Body of pancreas (tissue), 4 donors: ENCODE data around the gene MAPK6. TPM values are rescaled to one million over a fixed set of nuclear protein-coding genes. Genes with fewer than 3 reads are reported as not detected.

Source experiments
- ATAC-seq: fragments of 150-250 bp; one replicate; pipeline ENCODE4 v1.9.1; 2016
- DNase-seq, 4 donors: peaks; one replicate each; pipeline ENCODE4 v3.0.0-alpha.2; 2019
- H3K27ac ChIP-seq, 4 donors: fragments of 200-600 bp; sonication (generic); 1 replicate in 3 of 4; 2 replicates in 1 of 4; pipeline versions ENCODE4 v1.5.1 to v1.6.1; 2016 to 2019; ENCODE audit warnings: mild to moderate bottlenecking in 1 of 4, mixed read lengths in 1 of 4, moderate library complexity in 1 of 4
- H3K27me3 ChIP-seq, 2 donors: fragments of 200-600 bp; sonication (generic); one replicate each; pipeline ENCODE4 v1.6.0; 2016; ENCODE audit warnings: mild to moderate bottlenecking in 1 of 2
- H3K36me3 ChIP-seq, 2 donors: fragments of 200-600 bp; sonication (generic); replicated peaks in 1 of 2; 2 replicates each; pipeline ENCODE4 v1.5.1; 2016; ENCODE audit warnings: low read depth in 2 of 2; ENCODE audit not compliant: insufficient read depth in 1 of 2
- H3K4me1 ChIP-seq: fragments of 200-600 bp; sonication (generic); one replicate; pipeline ENCODE4 v1.6.0; 2016
- H3K4me3 ChIP-seq, 2 donors: fragments of 200-600 bp; sonication (generic); 1 replicate in 1 of 2; 2 replicates in 1 of 2; pipeline ENCODE4 v1.5.1; 2016 to 2019
- H3K9me3 ChIP-seq, 3 donors: fragments of 200-600 bp; sonication (generic); 1 replicate in 2 of 3; 2 replicates in 1 of 3; pipeline ENCODE4 v1.5.1; 2016
- POLR2A ChIP-seq, 3 donors: fragments of 450-650 bp; IDR thresholded peaks; one replicate each; pipeline ENCODE4 v1.6.1; 2016; ENCODE audit warnings: antibody characterized with exemption in 3 of 3, mild to moderate bottlenecking in 2 of 3
- WGBS, 2 donors: methylation state at CpG; one replicate each; pipeline ENCODE4 v1.1.5; 2017; 5-methylcytosine and 5-hydroxymethylcytosine counted together
- intact Hi-C: fragments of 100-400 bp; cut with DNase I; formaldehyde crosslinking; loops from one replicate; pipeline ENCODE4 v1.15.1; 2023
- total RNA-seq, 2 donors: library from RNA; depleted of rRNA; stranded (reverse); fragments of >200 nt; gene quantifications; one replicate each; pipeline ENCODE4 v1.1.0, GENCODE V29; 2016
- TF ChIP-seq, protein P1 (sequence below), 7 experiments: fragments of 450-650 bp in 4 of 7; fragments of 200-600 bp in 3 of 7; sonication (generic) in 3 of 7; IDR thresholded peaks; one replicate each; pipeline ENCODE4 v1.5.1; 2016 to 2019; ENCODE audit warnings: antibody characterized with exemption in 7 of 7

Gene MAPK6
- total RNA-seq, 2 donors from 2014 or later: 7.3 to 25.4 TPM

- TF ChIP-seq, protein P1, sequence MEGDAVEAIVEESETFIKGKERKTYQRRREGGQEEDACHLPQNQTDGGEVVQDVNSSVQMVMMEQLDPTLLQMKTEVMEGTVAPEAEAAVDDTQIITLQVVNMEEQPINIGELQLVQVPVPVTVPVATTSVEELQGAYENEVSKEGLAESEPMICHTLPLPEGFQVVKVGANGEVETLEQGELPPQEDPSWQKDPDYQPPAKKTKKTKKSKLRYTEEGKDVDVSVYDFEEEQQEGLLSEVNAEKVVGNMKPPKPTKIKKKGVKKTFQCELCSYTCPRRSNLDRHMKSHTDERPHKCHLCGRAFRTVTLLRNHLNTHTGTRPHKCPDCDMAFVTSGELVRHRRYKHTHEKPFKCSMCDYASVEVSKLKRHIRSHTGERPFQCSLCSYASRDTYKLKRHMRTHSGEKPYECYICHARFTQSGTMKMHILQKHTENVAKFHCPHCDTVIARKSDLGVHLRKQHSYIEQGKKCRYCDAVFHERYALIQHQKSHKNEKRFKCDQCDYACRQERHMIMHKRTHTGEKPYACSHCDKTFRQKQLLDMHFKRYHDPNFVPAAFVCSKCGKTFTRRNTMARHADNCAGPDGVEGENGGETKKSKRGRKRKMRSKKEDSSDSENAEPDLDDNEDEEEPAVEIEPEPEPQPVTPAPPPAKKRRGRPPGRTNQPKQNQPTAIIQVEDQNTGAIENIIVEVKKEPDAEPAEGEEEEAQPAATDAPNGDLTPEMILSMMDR (IDR thresholded peaks at IDR 0.05): peak; percentile 17 to 63 (median 34)
- peak; percentile 48 to 92 (median 87) for TF ChIP-seq POLR2A (IDR thresholded peaks at IDR 0.05)
- peak; percentile 90 to 97 (median 94) for DNase-seq
- intact Hi-C loops: no loop called here
- WGBS, 2 donors: 0% methylated on average over 14 to 57 of the region's 58 CpGs
- peak; percentile 99 for ATAC-seq
- Histone ChIP-seq H3K4me1 (peaks cover 13% of the 10 kb centered on the region), H3K36me3 (no peaks in the 10 kb centered on the region), H3K27ac (peak within 1 kb of the TSS; percentile 85 to 88 (median 86)), H3K9me3 (no peaks in the 10 kb centered on the region), H3K4me3 (peak within 1 kb of the TSS; percentile 66 to 84), H3K27me3 (no peaks in the 10 kb centered on the region)
Measured at GRCh38 chr15:51971375-51972133, 47.5 kb upstream of the MAPK6 start, which contains the start of gene LEO1. TSS of gene LEO1 (minus strand) at chr15:51971778. CDS start at chr15:51971745, 33 bp downstream.

DNA sequence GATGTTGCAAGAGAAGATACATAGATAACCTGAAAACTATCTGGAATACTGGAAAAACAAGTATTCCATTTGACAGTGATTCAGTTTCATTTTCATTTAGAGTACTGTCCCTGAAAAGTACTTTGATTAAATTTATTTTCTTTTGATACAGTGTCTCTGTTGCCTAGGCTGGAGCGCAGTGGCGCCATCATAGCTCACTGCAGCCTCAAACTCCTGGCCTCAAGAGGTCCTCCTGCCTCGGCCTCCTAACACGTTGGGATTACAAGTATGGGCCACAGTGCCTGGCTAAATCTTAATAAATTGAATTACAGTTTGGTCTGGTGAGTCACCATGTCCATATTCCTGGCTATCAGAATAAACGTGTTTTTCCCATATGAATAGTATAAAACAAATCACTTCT lies 45.8 kb upstream of the MAPK6 start:
- Histone ChIP-seq H3K27me3 (no peaks in the 10 kb centered on the region), H3K36me3 (no peaks in the 10 kb centered on the region), H3K9me3 (no peaks in the 10 kb centered on the region), H3K27ac (no peak overlapping the region), H3K4me1 (peaks cover 13% of the 10 kb centered on the region), H3K4me3 (no peak overlapping the region)
- TF ChIP-seq POLR2A (IDR thresholded peaks at IDR 0.05): no peak
- TF ChIP-seq, protein P1 (IDR thresholded peaks at IDR 0.05): no peak
- DNase-seq: no peak
- intact Hi-C loops: no loop called here
- no peak for ATAC-seq
- 67 to 85% methylated on average over 5 of the region's 5 CpGs for WGBS, 2 donors

DNA sequence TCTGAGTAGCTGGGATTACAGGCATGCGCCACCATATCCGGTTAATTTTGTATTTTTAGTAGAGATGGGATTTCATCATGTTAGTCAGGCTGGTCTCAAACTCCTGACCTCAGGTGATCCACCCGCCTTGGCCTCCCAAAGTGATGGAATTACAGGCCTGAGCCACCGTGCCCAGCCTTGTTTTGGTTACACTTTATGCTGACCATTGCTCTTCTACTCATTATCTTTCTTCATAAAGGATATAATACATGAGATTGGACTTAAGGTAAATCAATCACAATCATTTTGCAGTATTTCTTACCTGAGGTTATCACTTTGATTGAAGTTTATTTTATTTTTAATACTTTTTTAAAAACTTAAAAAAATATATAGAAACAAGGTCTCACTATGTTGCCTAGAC lies 45.2 kb upstream of the MAPK6 start:
- H3K4me1 ChIP-seq: peaks cover 13% of the 10 kb centered on the region
- no peaks in the 10 kb centered on the region for H3K27me3 ChIP-seq
- H3K4me3 ChIP-seq: no peak overlapping the region
- DNase-seq (no peak), ATAC-seq (no peak)
- no peaks in the 10 kb centered on the region for H3K36me3 ChIP-seq
- WGBS, 2 donors: 94% methylated on average over 4 of the region's 4 CpGs
- no peak for TF ChIP-seq POLR2A (IDR thresholded peaks at IDR 0.05)
- TF ChIP-seq, protein P1 (IDR thresholded peaks at IDR 0.05): no peak
- intact Hi-C loops: no loop called here
- no peak overlapping the region for H3K27ac ChIP-seq
- H3K9me3 ChIP-seq: no peaks in the 10 kb centered on the region

- Histone ChIP-seq H3K27ac (peak overlapping the region in 2 of 4 donors; percentile 8 to 22), H3K4me3 (no peak overlapping the region), H3K9me3 (no peaks in the 10 kb centered on the region), H3K36me3 (no peaks in the 10 kb centered on the region), H3K27me3 (no peaks in the 10 kb centered on the region), H3K4me1 (peaks cover 11% of the 10 kb centered on the region)
- DNase-seq (peak in 2 of 4 donors; percentile 11 to 16), ATAC-seq (peak; percentile 53)
- intact Hi-C loops: no loop called here
- 16 to 24% methylated on average over 7 of the region's 7 CpGs for WGBS, 2 donors
- no peak for TF ChIP-seq POLR2A (IDR thresholded peaks at IDR 0.05)
- TF ChIP-seq, protein P1 (IDR thresholded peaks at IDR 0.05): peak in 4 of 7 experiments; percentile 43 to 62 (median 48)
Measured at GRCh38 chr15:51982013-51982769, 36.8 kb upstream of the MAPK6 start.
